ENCODE measurements around the gene VPS13D.

DNA sequence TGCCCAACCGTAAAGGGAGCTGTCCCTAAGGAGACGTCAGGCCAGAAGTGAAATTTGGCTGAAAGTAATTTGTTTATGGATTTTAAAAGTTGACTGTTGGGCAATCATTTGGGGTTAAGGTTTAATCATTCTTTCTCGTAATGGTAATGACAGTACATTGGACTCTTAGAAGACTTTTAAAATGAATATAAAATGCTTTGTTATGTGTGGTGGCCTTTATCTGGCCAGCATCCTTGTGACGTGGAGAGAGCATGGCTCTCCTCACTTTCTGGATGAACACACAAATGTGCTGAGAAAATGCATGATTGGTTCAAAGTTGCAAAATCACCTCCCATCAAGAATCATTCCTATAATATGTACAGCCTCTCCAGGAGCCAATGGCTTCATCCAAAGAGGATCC, 227.9 kb downstream of the VPS13D start:
- TF ChIP-seq, protein P1, sequence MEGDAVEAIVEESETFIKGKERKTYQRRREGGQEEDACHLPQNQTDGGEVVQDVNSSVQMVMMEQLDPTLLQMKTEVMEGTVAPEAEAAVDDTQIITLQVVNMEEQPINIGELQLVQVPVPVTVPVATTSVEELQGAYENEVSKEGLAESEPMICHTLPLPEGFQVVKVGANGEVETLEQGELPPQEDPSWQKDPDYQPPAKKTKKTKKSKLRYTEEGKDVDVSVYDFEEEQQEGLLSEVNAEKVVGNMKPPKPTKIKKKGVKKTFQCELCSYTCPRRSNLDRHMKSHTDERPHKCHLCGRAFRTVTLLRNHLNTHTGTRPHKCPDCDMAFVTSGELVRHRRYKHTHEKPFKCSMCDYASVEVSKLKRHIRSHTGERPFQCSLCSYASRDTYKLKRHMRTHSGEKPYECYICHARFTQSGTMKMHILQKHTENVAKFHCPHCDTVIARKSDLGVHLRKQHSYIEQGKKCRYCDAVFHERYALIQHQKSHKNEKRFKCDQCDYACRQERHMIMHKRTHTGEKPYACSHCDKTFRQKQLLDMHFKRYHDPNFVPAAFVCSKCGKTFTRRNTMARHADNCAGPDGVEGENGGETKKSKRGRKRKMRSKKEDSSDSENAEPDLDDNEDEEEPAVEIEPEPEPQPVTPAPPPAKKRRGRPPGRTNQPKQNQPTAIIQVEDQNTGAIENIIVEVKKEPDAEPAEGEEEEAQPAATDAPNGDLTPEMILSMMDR (IDR thresholded peaks at IDR 0.05), result no peak
- TF ChIP-seq POLR2A (IDR thresholded peaks at IDR 0.05) (no peak), EP300 (IDR thresholded peaks at IDR 0.05) (no peak)

All from ovary (tissue), 3 donors.